NCI-H526 treated with DMSO at 0.1 percent for 48 hours (cell line): ENCODE data around the gene MLLT3.

Source experiments
- DNase-seq: peaks from one replicate; lab custom pipeline; 2025; lab: John Stamatoyannopoulos, UW

MLLT3 gene

GRCh38 chr9:20511686-20512085 is 110.6 kb downstream of the MLLT3 start:
- DNase-seq, result no peak

GRCh38 chr9:20509466-20509865 is 112.8 kb downstream of the MLLT3 start:
- no peak for DNase-seq

- no peak for DNase-seq
Measured at GRCh38 chr9:20508242-20508641, 114.1 kb downstream of the MLLT3 start.

GRCh38 chr9:20507431-20507830 is 114.9 kb downstream of the MLLT3 start:
- DNase-seq, result no peak

- no peak for DNase-seq
Measured at GRCh38 chr9:20506099-20506900, 116.0 kb downstream of the MLLT3 start.

- no peak for DNase-seq
Measured at GRCh38 chr9:20505574-20505973, 116.7 kb downstream of the MLLT3 start.

GRCh38 chr9:20504930-20505329 is 117.4 kb downstream of the MLLT3 start:
- DNase-seq, result no peak

GRCh38 chr9:20500101-20500500 is 122.2 kb downstream of the MLLT3 start:
- no peak for DNase-seq

GRCh38 chr9:20499013-20499412 is 123.3 kb downstream of the MLLT3 start:
- DNase-seq, result no peak

GRCh38 chr9:20496328-20496727 is 126.0 kb downstream of the MLLT3 start:
- DNase-seq, result no peak

- DNase-seq, result no peak
Measured at GRCh38 chr9:20495098-20495497, 127.2 kb downstream of the MLLT3 start.

- no peak for DNase-seq
Measured at GRCh38 chr9:20494035-20494434, 128.3 kb downstream of the MLLT3 start.

- no peak for DNase-seq
Measured at GRCh38 chr9:20492772-20493171, 129.5 kb downstream of the MLLT3 start.

- DNase-seq, result no peak
Measured at GRCh38 chr9:20491612-20492011, 130.7 kb downstream of the MLLT3 start.

- DNase-seq, result no peak
Measured at GRCh38 chr9:20490246-20490834, 132.0 kb downstream of the MLLT3 start.

- DNase-seq, result no peak
Measured at GRCh38 chr9:20488691-20489090, 133.6 kb downstream of the MLLT3 start.

GRCh38 chr9:20486552-20486951 is 135.7 kb downstream of the MLLT3 start:
- peak; percentile 19 for DNase-seq

GRCh38 chr9:20481437-20481836 is 140.9 kb downstream of the MLLT3 start:
- no peak for DNase-seq

- peak; percentile 98 for DNase-seq
Measured at GRCh38 chr9:20480249-20480648, 142.1 kb downstream of the MLLT3 start.

GRCh38 chr9:20479419-20480155 is 142.7 kb downstream of the MLLT3 start:
- peak; percentile 57 for DNase-seq

- DNase-seq, result peak; percentile 38
Measured at GRCh38 chr9:20478786-20479185, 143.5 kb downstream of the MLLT3 start.

- DNase-seq, result peak; percentile 50
Measured at GRCh38 chr9:20477940-20478620, 144.2 kb downstream of the MLLT3 start.
